ENCODE data around the gene MAPK1IP1L. TPM values are rescaled to one million over a fixed set of nuclear protein-coding genes. Genes with fewer than 3 reads are reported as not detected.

MAPK1IP1L gene
- total and polyA plus RNA-seq, 2 of the 13 experiments (the other 11 are each of a cell fraction or from before 2014, with no cell fraction given): 27.8 to 68.4 TPM

DNA sequence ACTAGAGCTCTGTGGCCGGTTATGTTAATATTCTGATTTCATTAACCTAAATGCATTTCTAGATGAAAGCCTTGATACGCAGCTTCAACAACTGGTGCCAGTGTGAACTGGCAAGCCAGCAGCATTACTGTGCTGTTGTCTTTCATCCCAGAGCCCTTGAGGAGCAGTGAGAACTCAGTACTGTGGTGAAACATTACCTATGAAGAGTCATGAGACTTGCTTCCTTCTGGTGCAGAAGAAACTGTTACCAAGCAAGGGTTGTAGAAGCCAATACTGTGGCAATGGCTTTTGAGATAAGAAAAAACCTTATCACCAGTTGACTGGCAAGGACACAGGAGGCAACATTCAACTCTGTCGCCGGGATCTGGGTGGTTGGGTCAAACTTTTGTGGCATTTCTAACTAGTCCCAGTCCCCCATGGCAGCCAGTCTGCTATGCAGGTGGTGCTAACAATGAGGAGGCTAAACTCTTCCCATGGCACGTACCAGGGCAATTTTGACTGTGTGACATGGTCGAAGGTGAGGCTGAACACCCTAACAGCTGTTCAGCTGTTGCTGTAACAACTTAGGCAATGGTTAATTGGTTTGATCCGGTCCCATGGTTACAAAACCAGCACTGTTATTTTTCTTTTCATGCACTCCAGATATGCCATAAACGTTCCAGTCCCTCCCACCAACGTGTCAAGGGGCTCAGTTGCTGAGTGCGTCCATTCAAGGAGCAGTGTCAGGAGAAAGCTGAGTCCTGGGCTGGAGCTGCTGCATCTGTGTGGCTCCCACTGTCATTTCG is 65.0 kb downstream of the MAPK1IP1L start (continued):
- TF ChIP-seq, protein P1, sequence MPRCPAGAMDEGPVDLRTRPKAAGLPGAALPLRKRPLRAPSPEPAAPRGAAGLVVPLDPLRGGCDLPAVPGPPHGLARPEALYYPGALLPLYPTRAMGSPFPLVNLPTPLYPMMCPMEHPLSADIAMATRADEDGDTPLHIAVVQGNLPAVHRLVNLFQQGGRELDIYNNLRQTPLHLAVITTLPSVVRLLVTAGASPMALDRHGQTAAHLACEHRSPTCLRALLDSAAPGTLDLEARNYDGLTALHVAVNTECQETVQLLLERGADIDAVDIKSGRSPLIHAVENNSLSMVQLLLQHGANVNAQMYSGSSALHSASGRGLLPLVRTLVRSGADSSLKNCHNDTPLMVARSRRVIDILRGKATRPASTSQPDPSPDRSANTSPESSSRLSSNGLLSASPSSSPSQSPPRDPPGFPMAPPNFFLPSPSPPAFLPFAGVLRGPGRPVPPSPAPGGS (CRISPR knock-in tag; IDR thresholded peaks at IDR 0.05): no peak
- TF ChIP-seq HNRNPLL (IDR thresholded peaks at IDR 0.05; ENCODE audit: low read depth, low read length, poor library complexity, severe bottlenecking): no peak
- no peak for TF ChIP-seq ELF3 (CRISPR knock-in tag; IDR thresholded peaks at IDR 0.05)
- TF ChIP-seq BCL6 (CRISPR knock-in tag; IDR thresholded peaks at IDR 0.05): no peak
- no peak for TF ChIP-seq KDM2A (CRISPR knock-in tag; IDR thresholded peaks at IDR 0.05; ENCODE audit: borderline replicate concordance, low read depth)
- TF ChIP-seq, protein P2, sequence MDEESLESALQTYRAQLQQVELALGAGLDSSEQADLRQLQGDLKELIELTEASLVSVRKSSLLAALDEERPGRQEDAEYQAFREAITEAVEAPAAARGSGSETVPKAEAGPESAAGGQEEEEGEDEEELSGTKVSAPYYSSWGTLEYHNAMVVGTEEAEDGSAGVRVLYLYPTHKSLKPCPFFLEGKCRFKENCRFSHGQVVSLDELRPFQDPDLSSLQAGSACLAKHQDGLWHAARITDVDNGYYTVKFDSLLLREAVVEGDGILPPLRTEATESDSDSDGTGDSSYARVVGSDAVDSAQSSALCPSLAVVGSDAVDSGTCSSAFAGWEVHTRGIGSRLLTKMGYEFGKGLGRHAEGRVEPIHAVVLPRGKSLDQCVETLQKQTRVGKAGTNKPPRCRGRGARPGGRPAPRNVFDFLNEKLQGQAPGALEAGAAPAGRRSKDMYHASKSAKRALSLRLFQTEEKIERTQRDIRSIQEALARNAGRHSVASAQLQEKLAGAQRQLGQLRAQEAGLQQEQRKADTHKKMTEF (CRISPR knock-in tag; IDR thresholded peaks at IDR 0.05): no peak
- TF ChIP-seq, protein P3, sequence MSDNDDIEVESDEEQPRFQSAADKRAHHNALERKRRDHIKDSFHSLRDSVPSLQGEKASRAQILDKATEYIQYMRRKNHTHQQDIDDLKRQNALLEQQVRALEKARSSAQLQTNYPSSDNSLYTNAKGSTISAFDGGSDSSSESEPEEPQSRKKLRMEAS (IDR thresholded peaks at IDR 0.05): no peak
- TF ChIP-seq ZSCAN29 (CRISPR knock-in tag; conservative IDR thresholded peaks at IDR 0.05): no peak
- no peak for TF ChIP-seq KLF13 (CRISPR knock-in tag; IDR thresholded peaks at IDR 0.05)
- no peak for TF ChIP-seq NR3C1 (CRISPR knock-in tag; IDR thresholded peaks at IDR 0.05)
- no peak; the same call in 1 of the 2 replicates for TF ChIP-seq TBX2 (CRISPR knock-in tag; IDR thresholded peaks at IDR 0.05; ENCODE audit: borderline replicate concordance)
- peak; percentile 34; the same call in 1 of the 2 replicates for TF ChIP-seq SOX5 (CRISPR knock-in tag; IDR thresholded peaks at IDR 0.05; ENCODE audit: borderline replicate concordance)
- peak; percentile 33; the same call in 1 of the 2 replicates for TF ChIP-seq HOXA3 (CRISPR knock-in tag; IDR thresholded peaks at IDR 0.05)
- TF ChIP-seq, protein P4, sequence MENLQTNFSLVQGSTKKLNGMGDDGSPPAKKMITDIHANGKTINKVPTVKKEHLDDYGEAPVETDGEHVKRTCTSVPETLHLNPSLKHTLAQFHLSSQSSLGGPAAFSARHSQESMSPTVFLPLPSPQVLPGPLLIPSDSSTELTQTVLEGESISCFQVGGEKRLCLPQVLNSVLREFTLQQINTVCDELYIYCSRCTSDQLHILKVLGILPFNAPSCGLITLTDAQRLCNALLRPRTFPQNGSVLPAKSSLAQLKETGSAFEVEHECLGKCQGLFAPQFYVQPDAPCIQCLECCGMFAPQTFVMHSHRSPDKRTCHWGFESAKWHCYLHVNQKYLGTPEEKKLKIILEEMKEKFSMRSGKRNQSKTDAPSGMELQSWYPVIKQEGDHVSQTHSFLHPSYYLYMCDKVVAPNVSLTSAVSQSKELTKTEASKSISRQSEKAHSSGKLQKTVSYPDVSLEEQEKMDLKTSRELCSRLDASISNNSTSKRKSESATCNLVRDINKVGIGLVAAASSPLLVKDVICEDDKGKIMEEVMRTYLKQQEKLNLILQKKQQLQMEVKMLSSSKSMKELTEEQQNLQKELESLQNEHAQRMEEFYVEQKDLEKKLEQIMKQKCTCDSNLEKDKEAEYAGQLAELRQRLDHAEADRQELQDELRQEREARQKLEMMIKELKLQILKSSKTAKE (CRISPR knock-in tag; IDR thresholded peaks at IDR 0.05; ENCODE audit: borderline replicate concordance): 0 out of 2 replicates have a peak, but pooled peaks have one; percentile 16
- TF ChIP-seq, protein P5, sequence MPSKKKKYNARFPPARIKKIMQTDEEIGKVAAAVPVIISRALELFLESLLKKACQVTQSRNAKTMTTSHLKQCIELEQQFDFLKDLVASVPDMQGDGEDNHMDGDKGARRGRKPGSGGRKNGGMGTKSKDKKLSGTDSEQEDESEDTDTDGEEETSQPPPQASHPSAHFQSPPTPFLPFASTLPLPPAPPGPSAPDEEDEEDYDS (CRISPR knock-in tag; IDR thresholded peaks at IDR 0.05): no peak; the same call in none of the 2 replicates
- TF ChIP-seq, protein P6, sequence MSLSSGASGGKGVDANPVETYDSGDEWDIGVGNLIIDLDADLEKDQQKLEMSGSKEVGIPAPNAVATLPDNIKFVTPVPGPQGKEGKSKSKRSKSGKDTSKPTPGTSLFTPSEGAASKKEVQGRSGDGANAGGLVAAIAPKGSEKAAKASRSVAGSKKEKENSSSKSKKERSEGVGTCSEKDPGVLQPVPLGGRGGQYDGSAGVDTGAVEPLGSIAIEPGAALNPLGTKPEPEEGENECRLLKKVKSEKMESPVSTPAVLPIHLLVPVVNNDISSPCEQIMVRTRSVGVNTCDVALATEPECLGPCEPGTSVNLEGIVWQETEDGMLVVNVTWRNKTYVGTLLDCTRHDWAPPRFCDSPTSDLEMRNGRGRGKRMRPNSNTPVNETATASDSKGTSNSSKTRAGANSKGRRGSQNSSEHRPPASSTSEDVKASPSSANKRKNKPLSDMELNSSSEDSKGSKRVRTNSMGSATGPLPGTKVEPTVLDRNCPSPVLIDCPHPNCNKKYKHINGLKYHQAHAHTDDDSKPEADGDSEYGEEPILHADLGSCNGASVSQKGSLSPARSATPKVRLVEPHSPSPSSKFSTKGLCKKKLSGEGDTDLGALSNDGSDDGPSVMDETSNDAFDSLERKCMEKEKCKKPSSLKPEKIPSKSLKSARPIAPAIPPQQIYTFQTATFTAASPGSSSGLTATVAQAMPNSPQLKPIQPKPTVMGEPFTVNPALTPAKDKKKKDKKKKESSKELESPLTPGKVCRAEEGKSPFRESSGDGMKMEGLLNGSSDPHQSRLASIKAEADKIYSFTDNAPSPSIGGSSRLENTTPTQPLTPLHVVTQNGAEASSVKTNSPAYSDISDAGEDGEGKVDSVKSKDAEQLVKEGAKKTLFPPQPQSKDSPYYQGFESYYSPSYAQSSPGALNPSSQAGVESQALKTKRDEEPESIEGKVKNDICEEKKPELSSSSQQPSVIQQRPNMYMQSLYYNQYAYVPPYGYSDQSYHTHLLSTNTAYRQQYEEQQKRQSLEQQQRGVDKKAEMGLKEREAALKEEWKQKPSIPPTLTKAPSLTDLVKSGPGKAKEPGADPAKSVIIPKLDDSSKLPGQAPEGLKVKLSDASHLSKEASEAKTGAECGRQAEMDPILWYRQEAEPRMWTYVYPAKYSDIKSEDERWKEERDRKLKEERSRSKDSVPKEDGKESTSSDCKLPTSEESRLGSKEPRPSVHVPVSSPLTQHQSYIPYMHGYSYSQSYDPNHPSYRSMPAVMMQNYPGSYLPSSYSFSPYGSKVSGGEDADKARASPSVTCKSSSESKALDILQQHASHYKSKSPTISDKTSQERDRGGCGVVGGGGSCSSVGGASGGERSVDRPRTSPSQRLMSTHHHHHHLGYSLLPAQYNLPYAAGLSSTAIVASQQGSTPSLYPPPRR (CRISPR knock-in tag; IDR thresholded peaks at IDR 0.05; ENCODE audit: borderline replicate concordance): peak; percentile 45; the same call in 1 of the 2 replicates
- no peak for TF ChIP-seq ZNF33B (CRISPR knock-in tag; IDR thresholded peaks at IDR 0.05)
- TF ChIP-seq ZNF20 (CRISPR knock-in tag; IDR thresholded peaks at IDR 0.05): no peak

All from HepG2 (cell line).